SKM-1 (cell line): ENCODE measurements around the gene SLC27A2.

Source experiments
- DNase-seq: peaks from one replicate; lab custom pipeline; 2025; ENCODE audit not compliant: unreplicated experiment; lab: John Stamatoyannopoulos, UW

SLC27A2 gene

DNA sequence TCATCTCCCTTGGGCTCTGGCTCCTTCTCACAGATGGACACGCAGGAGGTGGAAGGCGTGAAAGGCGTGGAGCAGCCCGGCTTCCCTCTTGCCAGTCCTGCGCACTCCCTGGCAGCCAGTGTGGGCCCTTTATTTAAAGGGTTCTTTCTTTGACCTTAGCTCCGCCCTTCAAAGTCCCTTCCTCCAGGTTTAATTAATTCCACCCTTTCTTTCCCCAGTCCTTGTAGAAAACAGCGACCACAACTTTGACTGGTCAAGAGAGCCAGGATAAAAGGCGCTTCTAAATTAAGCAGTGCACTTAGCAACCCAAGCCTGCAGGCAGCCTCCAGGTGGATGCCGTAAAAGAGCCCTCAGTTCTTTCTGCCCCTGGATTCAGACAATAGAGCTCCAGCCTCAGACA is 83.6 kb downstream of the SLC27A2 start, which contains the start of gene HDC:
HDC (minus strand) TSS at position 107 of the 400 bp plus-strand sequence; CDS start at position 4, 103 bp downstream.
- DNase-seq, result no peak

DNA sequence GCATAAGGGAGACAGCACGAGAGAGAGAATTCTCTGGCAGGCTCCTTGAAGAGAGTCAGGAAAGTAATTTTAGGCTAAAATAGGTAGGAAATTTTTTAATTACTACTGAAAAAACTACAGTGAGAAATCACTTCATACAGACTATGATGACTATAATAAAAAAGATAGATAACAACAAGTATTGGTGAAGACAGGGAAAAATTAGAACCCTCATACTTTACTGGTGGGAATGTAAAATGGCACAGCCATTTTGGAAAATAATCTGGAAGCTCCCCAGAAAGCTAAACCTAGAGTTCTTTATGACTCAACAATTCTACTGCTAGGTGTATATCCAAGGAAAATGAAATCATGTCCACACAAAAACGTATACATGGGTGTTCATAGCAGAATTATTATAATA is 85.6 kb downstream of the SLC27A2 start:
- no peak for DNase-seq

DNA sequence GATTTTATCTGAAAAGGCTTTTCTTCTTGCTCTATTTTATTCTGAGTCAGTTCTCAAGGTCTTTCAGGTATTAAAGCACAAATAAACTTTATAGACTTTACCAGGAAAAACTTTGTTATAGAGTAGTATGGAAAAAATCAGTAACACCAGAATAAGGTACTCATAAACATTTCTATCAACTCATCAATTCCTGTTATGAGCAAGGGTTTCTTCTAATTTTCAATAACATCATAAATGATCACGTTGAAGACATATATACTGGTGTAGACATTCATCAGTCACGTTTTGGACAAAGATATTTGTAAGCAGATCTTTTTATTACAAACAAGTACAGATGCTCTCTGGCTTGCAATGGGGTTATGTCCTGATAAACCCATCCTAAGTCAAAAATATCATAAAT is 93.1 kb downstream of the SLC27A2 start:
- DNase-seq, result no peak

DNA sequence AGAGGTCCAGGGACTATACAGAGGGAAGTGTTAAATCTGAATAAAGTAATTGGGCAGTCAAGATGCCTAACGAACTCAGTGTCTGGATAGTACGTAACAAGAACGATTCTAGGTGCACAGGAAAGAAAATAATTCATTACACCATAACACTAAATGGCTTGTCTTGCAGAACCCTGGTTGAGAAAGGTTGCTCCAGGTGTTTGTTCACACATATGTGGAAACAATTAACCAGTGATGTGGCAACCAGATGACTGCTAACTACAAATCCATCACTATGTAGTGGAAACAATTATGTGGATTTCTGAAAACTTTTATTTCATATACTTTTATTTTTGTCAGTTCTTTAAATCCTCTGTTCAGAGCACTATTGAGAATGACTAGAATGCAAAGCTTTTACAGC is 93.9 kb downstream of the SLC27A2 start:
- DNase-seq, result no peak

DNA sequence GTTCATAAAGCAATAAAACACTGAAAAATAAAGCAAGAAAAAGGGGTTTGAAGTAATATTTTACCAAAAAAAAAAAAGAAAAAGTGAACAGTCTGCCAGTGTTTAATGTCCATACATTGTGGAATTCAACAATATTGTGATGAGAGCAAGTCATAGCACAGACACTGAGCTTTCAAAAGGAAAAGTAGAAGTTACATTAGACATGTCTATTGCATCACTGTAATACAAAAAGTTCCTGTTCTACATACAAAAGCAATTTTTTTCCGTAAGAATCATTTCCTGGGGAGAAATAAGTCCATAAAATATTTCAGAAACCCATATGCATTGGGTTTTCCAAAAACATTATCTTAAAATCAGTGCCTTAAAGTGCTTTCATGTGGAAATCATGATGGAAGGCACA is 95.4 kb downstream of the SLC27A2 start:
- no peak for DNase-seq

DNA sequence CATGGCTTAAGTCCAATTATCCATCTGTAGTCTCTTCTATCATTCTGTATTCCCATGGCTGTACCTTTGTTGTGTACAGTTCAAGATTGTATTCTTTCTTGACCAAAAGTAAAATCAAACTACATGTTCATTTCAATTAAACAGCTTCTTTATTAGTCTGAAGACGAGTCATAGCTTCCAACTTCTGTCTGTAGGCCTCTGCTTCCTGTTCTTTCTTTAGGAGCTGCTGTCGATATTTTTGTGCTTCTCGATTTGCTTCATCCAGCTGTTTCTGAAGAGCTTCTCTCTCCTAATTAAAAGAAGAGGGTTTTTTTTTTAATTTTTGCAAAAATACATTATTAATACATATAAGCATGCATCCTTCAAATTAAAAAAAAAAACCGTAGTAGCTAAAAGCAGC is 96.5 kb downstream of the SLC27A2 start:
- DNase-seq, result no peak

DNA sequence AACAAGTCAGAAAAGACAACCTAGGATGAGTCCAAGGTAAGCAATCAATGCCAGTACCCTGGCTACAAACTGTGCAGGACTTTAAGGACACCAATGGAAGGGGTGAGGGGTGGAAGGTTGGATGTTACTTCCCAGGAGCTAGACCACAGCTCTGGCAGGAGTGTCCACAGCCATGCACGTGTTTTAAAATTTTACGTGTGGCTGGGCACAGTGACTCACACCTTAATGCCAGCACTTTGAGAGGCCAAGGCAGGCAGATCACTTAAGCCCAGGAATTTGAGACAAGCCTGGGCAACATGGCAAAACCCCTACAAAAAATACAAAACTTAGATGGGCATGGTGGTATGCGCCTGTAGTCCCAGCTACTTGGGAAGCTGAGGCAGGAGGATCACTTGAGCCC is 98.3 kb downstream of the SLC27A2 start:
- DNase-seq, result no peak

DNA sequence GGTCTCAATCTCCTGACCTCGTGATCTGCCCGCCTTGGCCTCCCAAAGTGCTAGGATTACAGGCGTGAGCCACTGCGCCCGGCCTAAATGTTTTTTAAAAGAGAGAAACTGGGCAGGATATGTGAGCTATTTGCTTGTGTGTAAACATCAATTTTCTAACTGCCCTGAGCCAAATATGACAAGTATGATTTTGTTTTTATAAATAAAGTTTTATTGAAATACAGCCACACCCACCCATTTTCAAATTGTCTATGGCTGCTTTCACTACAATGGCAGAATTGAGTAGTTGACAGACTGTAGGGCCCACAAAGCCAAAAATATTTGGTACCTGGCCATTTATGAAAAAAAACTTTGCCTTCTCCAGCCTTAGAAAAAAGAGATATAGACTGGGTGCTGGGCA is 99.4 kb downstream of the SLC27A2 start:
- DNase-seq, result no peak
